Subcutaneous adipose tissue (tissue), 4 donors: ENCODE measurements around the gene VPS13C. TPM values are rescaled to one million over a fixed set of nuclear protein-coding genes. Genes with fewer than 3 reads are reported as not detected.

Experiments
- CTCF ChIP-seq: fragments of 450-650 bp; IDR thresholded peaks from one replicate; pipeline ENCODE4 v1.5.1; 2016; ENCODE audit warnings: low read depth, mild to moderate bottlenecking, control low read depth, antibody characterized with exemption, moderate library complexity
- total RNA-seq, 4 donors: library from RNA; depleted of rRNA; stranded (reverse); fragments of >200 nt; gene quantifications; one replicate each; pipeline ENCODE4 v1.1.0, GENCODE V29; 2016

VPS13C gene
- total RNA-seq, 4 donors from 2014 or later = 113 to 141 (median 139) TPM

- TF ChIP-seq CTCF = no peak
Measured at GRCh38 chr15:62052713-62053112, 7.5 kb downstream of the VPS13C start.

DNA sequence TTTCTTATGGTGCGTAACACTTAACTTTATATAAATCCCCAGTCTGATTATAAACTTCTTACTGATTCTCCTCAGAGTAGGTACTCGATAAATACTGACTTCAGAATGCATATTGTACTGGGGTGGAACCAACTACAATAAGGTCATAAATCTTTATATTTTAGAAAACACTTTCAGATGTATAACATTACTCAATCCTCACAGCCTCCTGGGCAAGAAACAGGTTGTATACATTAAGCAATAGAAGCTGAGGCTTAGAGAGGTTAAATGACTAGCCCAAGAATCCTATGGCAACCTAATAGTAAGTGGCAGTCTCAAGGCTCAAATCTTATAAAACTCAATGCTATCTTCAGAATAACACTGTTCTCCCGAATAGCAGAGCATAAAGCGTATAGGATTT, 9.1 kb downstream of the VPS13C start:
- TF ChIP-seq CTCF = no peak

GRCh38 chr15:62050115-62050514, 10.1 kb downstream of the VPS13C start:
- no peak for TF ChIP-seq CTCF

GRCh38 chr15:62047282-62047827, 12.9 kb downstream of the VPS13C start:
- no peak for TF ChIP-seq CTCF

GRCh38 chr15:62046078-62046743, 14.0 kb downstream of the VPS13C start:
- TF ChIP-seq CTCF = no peak

DNA sequence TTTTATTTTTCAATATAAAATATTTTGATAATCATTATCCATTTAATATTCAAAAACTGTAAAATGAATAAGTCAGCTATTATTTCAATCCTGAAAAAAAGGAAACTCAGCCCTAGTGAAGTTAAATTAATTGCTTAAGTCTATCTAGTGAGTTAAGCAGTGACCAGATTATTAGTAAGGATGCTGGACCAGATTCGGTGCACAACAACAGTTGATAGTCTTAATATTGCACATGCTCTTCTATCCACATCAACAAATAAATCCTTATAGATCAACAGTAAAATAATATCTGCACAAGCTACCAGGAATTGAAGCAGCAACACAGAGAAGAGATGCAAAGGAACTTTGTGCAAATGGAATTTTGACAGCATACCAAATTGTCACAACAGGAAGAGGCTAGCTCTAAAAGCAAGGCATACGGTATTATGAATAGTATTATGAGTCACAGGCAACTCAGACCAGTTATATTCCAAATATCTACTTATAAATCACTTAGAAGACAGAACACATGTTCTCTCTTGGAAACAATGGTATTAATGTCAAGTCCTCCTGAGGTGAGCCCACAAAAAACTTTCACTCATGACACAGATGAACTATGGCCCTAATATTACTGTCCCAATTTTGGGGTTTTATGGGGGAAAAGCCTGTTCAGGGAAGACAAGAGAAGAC, 24.9 kb downstream of the VPS13C start:
- TF ChIP-seq CTCF = no peak

DNA sequence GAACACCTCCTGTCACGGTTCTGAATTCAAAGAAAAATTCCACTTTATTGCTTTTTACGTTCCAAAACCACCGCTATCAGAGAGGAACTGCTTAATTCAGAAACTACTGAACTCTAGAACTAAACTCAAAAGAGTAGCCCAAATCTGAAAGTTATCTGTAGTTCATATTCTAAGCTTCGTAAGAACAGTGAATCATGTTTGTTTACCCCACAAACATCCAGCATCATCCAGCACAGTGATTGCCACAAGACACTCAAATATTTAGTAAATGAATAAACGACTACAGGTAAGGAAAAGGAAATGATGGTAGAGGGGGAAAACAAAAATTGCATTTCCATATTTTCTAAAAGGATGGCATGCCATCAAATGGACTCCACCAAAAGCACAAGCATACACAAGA, 32.3 kb downstream of the VPS13C start:
- no peak for TF ChIP-seq CTCF
